SK-N-MC (cell line): ENCODE data around the gene TMEM134.

Source experiments
- EZH2 ChIP-seq: fragments of 200-600 bp; sonication (generic); IDR thresholded peaks from one replicate; pipeline ENCODE4 v1.6.1; 2017; ENCODE audit warnings: antibody characterized with exemption
- POLR2AphosphoS5 ChIP-seq: IDR thresholded peaks from 2 replicates; pipeline ENCODE4 v1.6.1; 2012; ENCODE audit warnings: mild to moderate bottlenecking, low read depth, low read length, borderline replicate concordance

DNA sequence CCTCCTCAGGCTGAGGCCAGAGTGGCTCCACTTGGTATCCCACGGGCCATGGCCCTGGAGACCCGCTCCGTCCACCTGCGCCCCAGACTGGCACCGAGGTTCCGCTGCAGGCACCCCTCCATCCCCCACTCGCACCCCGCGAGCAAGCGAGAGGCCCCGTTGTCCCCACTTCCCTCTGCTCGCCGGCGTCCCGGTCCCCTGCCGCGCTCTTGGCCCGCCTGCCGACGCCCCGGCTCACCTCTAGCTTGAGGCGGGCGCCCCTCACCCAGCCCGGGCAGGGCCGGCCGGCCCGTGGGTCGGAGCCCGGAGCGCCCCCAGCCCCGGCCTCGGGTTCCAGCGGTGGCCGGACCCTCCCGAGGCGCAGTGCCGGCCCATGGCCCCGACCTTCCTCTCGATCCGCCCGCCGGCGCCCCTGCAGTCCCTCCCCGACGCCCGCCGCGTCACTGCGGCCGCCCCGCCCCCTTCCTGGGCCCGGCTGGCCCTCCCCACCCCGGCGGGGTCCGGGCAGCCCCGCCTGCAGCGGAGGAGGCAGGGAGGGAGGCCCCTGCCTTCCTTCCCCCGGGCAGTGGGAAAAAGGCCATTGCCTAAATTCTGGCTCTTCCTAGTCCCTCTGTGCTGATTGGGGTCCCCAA, 36.0 kb upstream of the TMEM134 start, which contains the start of gene PITPNM1:
- TF ChIP-seq POLR2AphosphoS5 (0 out of 2 replicates have a peak, but pooled peaks have one; percentile 22), EZH2 (no peak)
